Thoracic aorta (tissue), 2 donors: ENCODE data around the gene PARD3B. TPM values are rescaled to one million over a fixed set of nuclear protein-coding genes. Genes with fewer than 3 reads are reported as not detected.

Experiments
- ATAC-seq: fragments of 150-250 bp; one replicate; pipeline ENCODE4 v1.8.0; 2017; ENCODE audit warnings: low read depth; ENCODE audit not compliant: insufficient number of reproducible peaks, low FRiP score
- DNase-seq: peaks from one replicate; pipeline ENCODE4 v3.0.0-alpha.2; 2020; ENCODE audit warnings: low spot score
- H3K27ac ChIP-seq, 2 donors: fragments of 200-600 bp; sonication (generic); 1 replicate in 1 of 2; 2 replicates in 1 of 2; pipeline ENCODE4 v1.5.1; 2016; ENCODE audit warnings: mild to moderate bottlenecking in 2 of 2, moderate library complexity in 2 of 2
- H3K27me3 ChIP-seq: fragments of 200-600 bp; sonication (generic); replicated peaks from 2 replicates; pipeline ENCODE4 v1.6.0; 2016; ENCODE audit warnings: mild to moderate bottlenecking; ENCODE audit not compliant: insufficient read depth
- H3K36me3 ChIP-seq: fragments of 200-600 bp; sonication (generic); one replicate; pipeline ENCODE4 v1.5.1; 2016
- H3K4me1 ChIP-seq, 2 donors: fragments of 200-600 bp; sonication (generic); 1 replicate in 1 of 2; 2 replicates in 1 of 2; pipeline versions ENCODE4 v1.5.1 to v1.6.0; 2016; ENCODE audit warnings: low read depth in 2 of 2, mild to moderate bottlenecking in 1 of 2; ENCODE audit not compliant: control insufficient read depth in 1 of 2
- H3K4me3 ChIP-seq: fragments of 200-600 bp; sonication (generic); 2 replicates; pipeline ENCODE4 v1.5.1; 2016; ENCODE audit warnings: mild to moderate bottlenecking
- H3K9me3 ChIP-seq: fragments of 200-600 bp; sonication (generic); 2 replicates; pipeline ENCODE4 v1.5.1; 2016
- total RNA-seq, 2 donors: library from RNA; depleted of rRNA; stranded (reverse); fragments of >200 nt; gene quantifications; one replicate each; pipeline versions ENCODE4 v1.1.0 to v1.2.3, GENCODE V29; 2016
- TF ChIP-seq, protein P1 (sequence below): fragments of 200-600 bp; sonication (generic); IDR thresholded peaks from one replicate; pipeline ENCODE4 v1.5.1; 2019; ENCODE audit warnings: antibody characterized with exemption

PARD3B gene
- total RNA-seq, 2 donors from 2014 or later, result 25.7 to 34.5 TPM

GRCh38 chr2:204763974-204764703 is 218.9 kb downstream of the PARD3B start:
- H3K4me3 ChIP-seq, result no peak overlapping the region
- TF ChIP-seq, protein P1, sequence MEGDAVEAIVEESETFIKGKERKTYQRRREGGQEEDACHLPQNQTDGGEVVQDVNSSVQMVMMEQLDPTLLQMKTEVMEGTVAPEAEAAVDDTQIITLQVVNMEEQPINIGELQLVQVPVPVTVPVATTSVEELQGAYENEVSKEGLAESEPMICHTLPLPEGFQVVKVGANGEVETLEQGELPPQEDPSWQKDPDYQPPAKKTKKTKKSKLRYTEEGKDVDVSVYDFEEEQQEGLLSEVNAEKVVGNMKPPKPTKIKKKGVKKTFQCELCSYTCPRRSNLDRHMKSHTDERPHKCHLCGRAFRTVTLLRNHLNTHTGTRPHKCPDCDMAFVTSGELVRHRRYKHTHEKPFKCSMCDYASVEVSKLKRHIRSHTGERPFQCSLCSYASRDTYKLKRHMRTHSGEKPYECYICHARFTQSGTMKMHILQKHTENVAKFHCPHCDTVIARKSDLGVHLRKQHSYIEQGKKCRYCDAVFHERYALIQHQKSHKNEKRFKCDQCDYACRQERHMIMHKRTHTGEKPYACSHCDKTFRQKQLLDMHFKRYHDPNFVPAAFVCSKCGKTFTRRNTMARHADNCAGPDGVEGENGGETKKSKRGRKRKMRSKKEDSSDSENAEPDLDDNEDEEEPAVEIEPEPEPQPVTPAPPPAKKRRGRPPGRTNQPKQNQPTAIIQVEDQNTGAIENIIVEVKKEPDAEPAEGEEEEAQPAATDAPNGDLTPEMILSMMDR, result no peak

DNA sequence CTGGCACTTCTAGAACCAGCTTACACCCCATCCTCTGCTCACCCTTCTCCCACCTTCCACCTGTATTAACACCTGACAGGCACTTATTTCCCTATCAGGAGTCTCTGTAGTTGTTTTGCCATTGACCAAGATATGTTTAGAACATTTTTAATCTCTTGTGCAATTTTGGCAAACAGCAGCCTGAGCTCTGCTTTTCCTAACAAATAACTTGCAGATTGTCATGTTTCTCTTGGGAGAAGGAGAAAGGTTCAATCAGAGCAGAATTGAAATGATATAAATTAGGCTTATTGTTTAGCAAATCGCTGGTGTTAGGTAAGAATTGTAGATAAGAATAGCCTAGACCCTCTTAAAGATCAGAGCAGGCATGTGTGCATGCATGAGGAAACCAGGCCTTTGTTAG is 225.5 kb downstream of the PARD3B start:
- H3K9me3 ChIP-seq, result peaks cover 3% of the 10 kb centered on the region
- no peak for ATAC-seq
- DNase-seq, result no peak
- TF ChIP-seq, protein P1, result no peak
- H3K4me1 ChIP-seq, result peaks cover 5 to 12% of the 10 kb centered on the region in 2 donors
- no peaks in the 10 kb centered on the region for H3K27me3 ChIP-seq
- H3K36me3 ChIP-seq, result no peaks in the 10 kb centered on the region
- no peak overlapping the region for H3K4me3 ChIP-seq
- H3K27ac ChIP-seq, result no peak overlapping the region

More at GRCh38 chr2:204763974-204764703, 218.9 kb downstream of the PARD3B start:
- no peaks in the 10 kb centered on the region for H3K4me1 ChIP-seq
- peaks cover 15% of the 10 kb centered on the region for H3K9me3 ChIP-seq
- ATAC-seq (no peak), DNase-seq (no peak)
- no peak overlapping the region for H3K27ac ChIP-seq
- no peaks in the 10 kb centered on the region for H3K27me3 ChIP-seq
- no peaks in the 10 kb centered on the region for H3K36me3 ChIP-seq

GRCh38 chr2:204771721-204772120 is 226.4 kb downstream of the PARD3B start:
- Histone ChIP-seq H3K27ac (no peak overlapping the region), H3K9me3 (no peaks in the 10 kb centered on the region), H3K27me3 (no peaks in the 10 kb centered on the region), H3K4me1 (peaks cover 8 to 19% of the 10 kb centered on the region in 2 donors), H3K36me3 (no peaks in the 10 kb centered on the region), H3K4me3 (no peak overlapping the region)
- DNase-seq (no peak), ATAC-seq (no peak)
- TF ChIP-seq, protein P1, result no peak

DNA sequence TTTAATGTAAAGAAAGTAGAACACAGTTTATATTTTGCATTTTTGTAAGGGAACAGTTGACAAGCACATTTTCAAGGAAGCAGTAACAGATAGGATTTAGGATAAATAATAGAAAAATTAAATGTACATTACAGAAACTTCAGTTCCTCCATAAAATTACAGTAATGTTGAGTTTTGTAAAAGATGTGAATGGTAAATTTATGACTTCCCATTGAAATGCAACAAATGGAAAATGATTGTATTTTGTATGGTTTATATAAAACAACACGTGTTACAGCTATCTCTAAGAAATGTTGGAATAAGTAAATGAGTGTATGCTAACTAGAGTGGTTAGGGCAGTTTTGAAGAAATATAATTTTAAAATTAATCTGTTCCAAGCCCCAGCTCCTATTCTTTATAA is 227.3 kb downstream of the PARD3B start:
- ATAC-seq, result no peak
- Histone ChIP-seq H3K27me3 (no peaks in the 10 kb centered on the region), H3K36me3 (no peaks in the 10 kb centered on the region), H3K27ac (no peak overlapping the region), H3K9me3 (no peaks in the 10 kb centered on the region), H3K4me1 (peaks cover 13 to 19% of the 10 kb centered on the region in 2 donors), H3K4me3 (no peak overlapping the region)
- no peak for DNase-seq
- TF ChIP-seq, protein P1, result no peak

GRCh38 chr2:204775766-204776165 is 230.5 kb downstream of the PARD3B start:
- no peak for ATAC-seq
- TF ChIP-seq, protein P1, result no peak
- no peak overlapping the region for H3K4me3 ChIP-seq
- no peaks in the 10 kb centered on the region for H3K9me3 ChIP-seq
- no peaks in the 10 kb centered on the region for H3K27me3 ChIP-seq
- no peak for DNase-seq
- H3K27ac ChIP-seq, result no peak overlapping the region
- no peaks in the 10 kb centered on the region for H3K36me3 ChIP-seq
- peaks cover 11 to 16% of the 10 kb centered on the region in 2 donors for H3K4me1 ChIP-seq
